Stimulated activated CD4-positive, alpha-beta T cell treated with anti-CD3 and anti-CD28 coated beads, Interleukin-4, amount 100 ng/mL, for 1 hour (primary cell): Measurements from ENCODE around the gene RHOF.
A peak's percentile ranks its signal among the peaks of the same experiment; 100 is the strongest.
"Not testable (repeated sequence)": the region's sequence is repeated elsewhere in the genome, so short reads cannot be mapped to it uniquely, and the experiment has no call there.

Experiments
- DNase-seq: peaks from one replicate; pipeline ENCODE4 v3.0.0-alpha.2; 2020

Gene RHOF

GRCh38 chr12:121791671-121792551 lies 1.6 kb downstream of the RHOF start:
- DNase-seq = no peak

- not testable (repeated sequence) for DNase-seq
Observed at GRCh38 chr12:121790785-121791184, 2.7 kb downstream of the RHOF start.

- DNase-seq = peak; percentile 93
Observed at GRCh38 chr12:121789800-121790728, 3.4 kb downstream of the RHOF start.

- peak; percentile 51 for DNase-seq
Observed at GRCh38 chr12:121789233-121789781, 4.2 kb downstream of the RHOF start.

- DNase-seq = no peak
Observed at GRCh38 chr12:121788176-121788818, 5.2 kb downstream of the RHOF start.

- no peak for DNase-seq
Observed at GRCh38 chr12:121787063-121788025, 6.1 kb downstream of the RHOF start.

GRCh38 chr12:121786440-121786825 lies 7.1 kb downstream of the RHOF start:
- peak; percentile 52 for DNase-seq

- no peak for DNase-seq
Observed at GRCh38 chr12:121784460-121784859, 9.0 kb downstream of the RHOF start.

- no peak for DNase-seq
Observed at GRCh38 chr12:121783766-121784165, 9.7 kb downstream of the RHOF start.

GRCh38 chr12:121781998-121782979 lies 11.2 kb downstream of the RHOF start:
- DNase-seq = peak; percentile 79

- no peak for DNase-seq
Observed at GRCh38 chr12:121781484-121781997, 11.9 kb downstream of the RHOF start.

GRCh38 chr12:121780429-121780828 lies 13.1 kb downstream of the RHOF start:
- no peak for DNase-seq

GRCh38 chr12:121779422-121779895 lies 14.0 kb downstream of the RHOF start:
- DNase-seq = no peak

- DNase-seq = no peak
Observed at GRCh38 chr12:121778567-121779421, 14.7 kb downstream of the RHOF start.

- DNase-seq = peak; percentile 95
Observed at GRCh38 chr12:121776190-121777098, 17.0 kb downstream of the RHOF start.

- no peak for DNase-seq
Observed at GRCh38 chr12:121775501-121775900, 18.0 kb downstream of the RHOF start.

- no peak for DNase-seq
Observed at GRCh38 chr12:121774968-121775474, 18.5 kb downstream of the RHOF start.
